HG03460 (cell line): Measurements from ENCODE around the gene KIT.

ENCODE experiments used
- ATAC-seq: cut with Tn5 transposase; IDR thresholded peaks from one replicate; pipeline ENCODE4 v1.9.1; 2021; ENCODE audit not compliant: unreplicated experiment

Gene KIT

GRCh38 chr4:54741202-54741601, 83.4 kb downstream of the KIT start:
- ATAC-seq = no peak

GRCh38 chr4:54742636-54743399, 85.1 kb downstream of the KIT start:
- ATAC-seq = no peak

- ATAC-seq = no peak
Observed at GRCh38 chr4:54743562-54743961, 85.8 kb downstream of the KIT start.

GRCh38 chr4:54744487-54744886, 86.7 kb downstream of the KIT start:
- no peak for ATAC-seq

GRCh38 chr4:54745031-54745770, 87.4 kb downstream of the KIT start:
- ATAC-seq = no peak

GRCh38 chr4:54746218-54746617, 88.5 kb downstream of the KIT start:
- ATAC-seq = peak; percentile 77

- no peak for ATAC-seq
Observed at GRCh38 chr4:54750341-54750740, 92.6 kb downstream of the KIT start.

- no peak for ATAC-seq
Observed at GRCh38 chr4:54754394-54754793, 96.6 kb downstream of the KIT start.

- ATAC-seq = no peak
Observed at GRCh38 chr4:54764476-54764875, 106.7 kb downstream of the KIT start.

- no peak for ATAC-seq
Observed at GRCh38 chr4:54767376-54767775, 109.6 kb downstream of the KIT start.

- no peak for ATAC-seq
Observed at GRCh38 chr4:54773022-54773421, 115.3 kb downstream of the KIT start.

- ATAC-seq = no peak
Observed at GRCh38 chr4:54779036-54779435, 121.3 kb downstream of the KIT start.

GRCh38 chr4:54779476-54780148, 121.9 kb downstream of the KIT start:
- ATAC-seq = no peak

GRCh38 chr4:54780149-54780495, 122.4 kb downstream of the KIT start:
- ATAC-seq = no peak

- ATAC-seq = no peak
Observed at GRCh38 chr4:54781756-54782155, 124.0 kb downstream of the KIT start.

- ATAC-seq = no peak
Observed at GRCh38 chr4:54783402-54784110, 125.8 kb downstream of the KIT start.

GRCh38 chr4:54784161-54784671, 126.5 kb downstream of the KIT start:
- no peak for ATAC-seq
